ENCODE results near the gene SELENOF.

DNA sequence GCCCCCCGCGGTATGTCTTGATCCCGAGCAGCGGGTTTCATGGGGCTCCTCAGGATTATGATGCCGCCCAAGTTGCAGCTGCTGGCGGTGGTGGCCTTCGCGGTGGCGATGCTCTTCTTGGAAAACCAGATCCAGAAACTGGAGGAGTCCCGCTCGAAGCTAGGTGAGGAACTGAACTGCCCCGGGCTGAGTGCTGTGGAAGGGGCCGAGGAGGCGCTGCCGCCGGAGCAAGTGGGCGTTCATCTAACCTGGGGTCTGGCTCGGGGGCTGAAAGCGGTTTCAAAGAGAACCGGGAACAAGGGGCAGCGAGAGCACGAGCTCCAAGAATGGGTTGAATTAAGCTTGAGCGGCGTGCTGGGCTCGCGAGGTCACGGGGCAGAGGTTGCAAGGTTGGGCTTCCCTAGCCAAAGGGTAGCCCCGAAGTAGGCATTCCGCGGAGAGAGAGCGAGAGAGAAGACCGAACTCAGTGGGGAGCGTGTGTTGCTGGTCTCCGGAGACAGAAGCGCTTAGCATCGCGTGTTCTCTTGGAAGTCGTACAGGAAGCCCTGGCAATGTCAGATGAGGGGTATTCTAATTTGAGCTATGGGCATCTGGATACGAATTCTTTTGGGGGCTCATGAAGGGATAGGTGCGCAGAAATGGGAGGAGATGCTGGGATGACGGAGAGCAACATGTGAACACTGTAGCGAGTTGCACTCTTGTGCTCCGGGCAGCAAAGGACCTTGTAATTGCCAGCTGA is 1.2 kb upstream of the SELENOF start:
- no peak for TF ChIP-seq CTCF (IDR thresholded peaks at IDR 0.05)
- TF ChIP-seq POLR2A (IDR thresholded peaks at IDR 0.05): no peak
